HG02571 (cell line): ENCODE measurements around the gene PLEKHA8.

Source experiments
- ATAC-seq: cut with Tn5 transposase; IDR thresholded peaks from one replicate; pipeline ENCODE4 v1.9.1; 2021; ENCODE audit warnings: mild to moderate bottlenecking, moderate library complexity; ENCODE audit not compliant: unreplicated experiment

The PLEKHA8 gene

DNA sequence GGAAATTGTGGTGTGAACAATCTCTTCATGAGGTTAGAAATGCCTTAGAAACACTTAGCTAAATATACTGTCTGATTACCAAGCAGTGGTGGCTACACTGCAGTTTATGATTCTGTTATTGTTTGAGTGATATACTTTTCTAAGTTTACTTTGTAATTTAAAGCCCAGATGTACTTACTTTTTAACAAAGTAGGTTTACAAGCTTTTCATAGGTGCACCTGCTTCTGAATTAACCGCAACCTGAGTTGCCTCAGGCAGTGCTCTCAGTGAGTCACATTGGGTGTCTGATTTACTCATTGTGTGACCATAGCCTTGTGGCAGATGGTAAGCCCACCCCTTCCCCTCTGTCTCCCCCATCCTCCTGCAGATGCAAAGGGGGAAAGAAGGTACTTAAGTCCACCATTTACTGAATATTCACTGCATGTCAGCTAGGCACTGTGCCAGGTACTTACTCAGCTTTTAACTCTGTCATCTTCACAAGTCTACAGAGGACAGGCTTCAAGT is 115.6 kb downstream of the PLEKHA8 start:
- ATAC-seq, result no peak

DNA sequence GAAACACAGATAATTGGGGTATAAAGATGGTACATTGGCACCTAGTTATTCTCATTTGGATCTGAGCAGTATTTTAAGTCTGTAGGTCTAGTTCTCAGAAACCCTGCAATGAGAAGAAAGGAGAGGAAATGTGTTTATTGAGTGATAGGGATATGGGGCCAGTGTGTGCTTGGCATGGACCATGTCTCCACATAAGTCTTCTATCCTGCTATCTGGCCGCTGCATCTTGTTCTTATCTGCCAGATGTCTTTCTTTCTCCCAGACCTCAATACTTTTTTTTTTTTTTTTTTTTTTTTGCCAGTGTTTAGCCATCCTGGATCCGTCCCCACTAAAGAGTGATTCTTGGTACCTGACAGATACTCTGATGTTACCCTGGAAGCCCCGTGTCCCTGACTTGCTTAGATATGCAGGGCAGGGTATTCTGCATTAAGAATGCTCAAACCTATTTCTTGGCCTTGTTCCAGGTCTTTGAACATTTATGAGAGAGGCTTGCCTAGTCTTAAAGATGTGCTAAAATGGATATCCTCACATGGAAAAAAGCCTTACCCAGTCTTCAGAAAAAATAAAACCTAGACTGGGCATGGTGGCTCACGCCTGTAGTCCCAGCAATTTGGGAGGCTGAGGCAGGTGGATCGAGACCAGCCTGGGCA is 116.6 kb downstream of the PLEKHA8 start:
- no peak for ATAC-seq

- no peak for ATAC-seq
Measured at GRCh38 chr7:30145426-30145970, 117.3 kb downstream of the PLEKHA8 start.

DNA sequence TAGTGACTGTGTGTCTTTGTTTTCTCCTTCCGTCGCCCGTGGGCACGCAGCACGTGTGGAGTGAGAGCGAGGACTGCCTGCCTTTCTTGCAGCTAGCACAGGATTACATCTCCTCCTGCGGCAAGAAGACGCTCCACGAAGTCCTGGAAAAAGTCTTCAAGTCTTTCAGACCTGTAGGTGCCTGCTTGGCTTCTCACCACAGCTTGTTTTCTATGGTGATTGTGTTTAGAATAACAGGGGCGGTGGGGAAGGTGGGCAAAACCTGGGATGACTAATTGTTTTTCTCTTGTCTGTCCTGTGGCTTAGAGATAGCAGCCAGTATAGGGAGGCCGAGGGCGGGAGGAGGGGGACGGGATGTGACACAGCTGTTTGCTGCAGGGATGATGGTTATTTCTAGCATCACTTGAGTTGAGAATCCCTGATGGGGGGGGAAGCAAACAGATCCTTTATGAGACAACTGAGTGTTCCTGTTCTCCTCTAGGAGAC is 118.0 kb downstream of the PLEKHA8 start:
- ATAC-seq, result no peak

DNA sequence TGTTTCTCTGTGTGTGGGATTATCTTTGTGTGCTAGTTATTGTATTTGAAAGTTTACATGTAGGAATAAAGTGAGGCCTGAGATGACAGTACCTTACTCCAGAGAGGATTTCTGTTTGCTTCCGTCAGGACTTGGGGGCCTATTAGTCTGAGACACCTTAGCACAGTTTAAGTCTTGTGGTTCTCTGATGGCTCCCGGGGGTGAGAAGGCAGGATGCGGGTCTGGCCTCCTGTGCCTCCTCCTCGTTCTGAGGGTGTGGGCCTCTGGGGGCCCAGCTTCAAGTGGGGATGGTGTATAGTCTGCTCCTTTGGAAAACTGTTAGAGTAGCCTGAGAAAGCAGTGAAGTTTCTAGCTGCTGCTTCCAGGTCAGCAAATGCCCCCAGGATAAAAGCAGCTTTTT is 119.0 kb downstream of the PLEKHA8 start:
- no peak for ATAC-seq

- ATAC-seq, result no peak
Measured at GRCh38 chr7:30147785-30148184, 119.6 kb downstream of the PLEKHA8 start.

- no peak for ATAC-seq
Measured at GRCh38 chr7:30148426-30148825, 120.2 kb downstream of the PLEKHA8 start.

- ATAC-seq, result no peak
Measured at GRCh38 chr7:30148951-30149459, 120.8 kb downstream of the PLEKHA8 start.

DNA sequence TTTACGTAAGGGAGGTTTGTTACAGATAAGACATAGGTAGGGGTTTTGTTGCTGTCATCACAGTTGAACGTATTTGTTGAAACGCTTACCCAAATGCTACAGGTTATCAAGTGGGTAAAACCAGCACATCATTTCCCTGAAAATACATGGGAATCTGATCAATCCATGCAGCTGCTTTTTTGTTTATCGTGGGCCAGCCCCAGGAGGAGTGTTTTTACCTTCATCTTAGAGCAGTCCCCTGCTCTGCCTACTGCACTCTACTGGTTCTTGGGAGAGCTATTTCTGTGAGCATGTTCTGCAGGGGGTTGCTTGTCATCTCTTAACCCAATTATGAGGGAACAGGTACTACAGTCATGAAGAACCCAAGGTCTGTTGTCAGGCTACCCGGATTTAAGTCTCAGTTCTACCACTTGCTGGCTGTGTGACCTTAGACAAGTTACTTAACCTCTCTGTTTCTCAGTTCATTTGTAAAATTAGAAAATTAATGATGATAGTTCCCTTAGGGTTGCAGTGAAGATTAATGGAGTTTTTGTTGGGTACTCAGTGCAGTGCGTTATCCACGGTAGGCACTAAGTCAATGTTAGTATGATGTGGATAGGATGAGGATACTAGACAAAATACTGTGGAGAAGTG is 121.5 kb downstream of the PLEKHA8 start:
- no peak for ATAC-seq

DNA sequence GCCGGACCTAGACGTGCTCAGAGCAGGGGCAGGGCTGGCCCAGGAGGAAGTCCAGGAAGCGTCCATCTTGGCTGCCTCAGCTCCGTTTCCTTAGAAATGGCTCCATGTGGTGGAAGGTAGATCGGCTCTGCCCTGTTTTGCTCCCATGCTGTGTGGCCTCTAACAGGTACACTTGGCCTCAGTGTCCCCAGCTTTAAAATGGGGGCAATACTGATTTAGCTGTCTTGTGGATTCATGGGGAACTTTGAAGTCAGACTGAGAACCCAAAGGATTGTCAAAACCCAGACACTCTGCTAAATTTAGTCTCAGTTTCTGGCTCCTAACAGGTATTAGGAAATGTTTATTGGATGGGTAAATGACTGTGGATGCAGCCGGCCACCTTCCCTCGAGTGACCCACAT is 122.5 kb downstream of the PLEKHA8 start:
- ATAC-seq, result no peak

DNA sequence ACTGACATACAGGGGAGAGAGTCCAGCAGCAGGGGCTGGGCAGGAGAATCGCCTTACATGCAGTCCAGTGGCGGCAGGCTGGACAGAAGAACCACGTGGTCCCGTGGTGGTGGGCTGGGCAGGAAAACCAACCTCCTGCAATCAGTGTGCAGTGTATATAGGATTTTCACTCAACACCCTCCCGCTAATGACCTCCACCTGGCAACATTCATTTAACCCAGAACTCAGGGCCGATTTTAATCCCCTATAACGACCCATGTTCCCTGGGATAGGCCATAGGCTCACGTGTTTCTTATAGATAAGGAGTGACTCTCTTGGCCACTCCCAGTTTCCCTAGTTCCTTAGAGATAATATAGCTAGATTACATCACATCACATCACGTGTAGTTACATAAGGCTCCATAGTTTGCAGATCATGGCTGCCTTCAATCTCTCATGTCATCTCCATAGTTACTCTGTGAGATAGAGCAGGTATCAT is 125.9 kb downstream of the PLEKHA8 start:
- no peak for ATAC-seq

GRCh38 chr7:30155481-30155880 is 127.3 kb downstream of the PLEKHA8 start:
- ATAC-seq, result no peak

DNA sequence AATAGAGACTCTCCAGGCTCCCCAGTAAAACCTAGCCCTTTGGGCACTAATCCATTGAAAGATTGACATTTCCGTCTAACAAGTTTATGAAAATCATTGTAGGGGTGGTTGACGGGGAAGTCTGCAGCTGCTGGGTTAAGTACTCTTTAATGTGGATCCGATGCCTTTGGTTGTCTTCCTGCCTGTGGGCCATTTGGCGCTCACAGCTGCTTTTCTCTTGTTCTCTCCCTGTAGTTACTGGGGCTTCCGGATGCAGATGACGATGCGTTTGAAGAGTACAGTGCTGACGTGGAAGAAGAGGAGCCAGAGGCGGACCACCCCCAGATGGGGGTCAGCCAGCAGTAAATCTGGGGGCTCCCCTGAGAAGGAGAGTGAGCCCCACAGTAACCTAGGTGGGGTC is 129.0 kb downstream of the PLEKHA8 start:
- ATAC-seq, result no peak

GRCh38 chr7:30159163-30159562 is 131.0 kb downstream of the PLEKHA8 start:
- no peak for ATAC-seq

- ATAC-seq, result no peak
Measured at GRCh38 chr7:30159698-30160143, 131.5 kb downstream of the PLEKHA8 start.

GRCh38 chr7:30160329-30160728 is 132.1 kb downstream of the PLEKHA8 start:
- no peak for ATAC-seq

DNA sequence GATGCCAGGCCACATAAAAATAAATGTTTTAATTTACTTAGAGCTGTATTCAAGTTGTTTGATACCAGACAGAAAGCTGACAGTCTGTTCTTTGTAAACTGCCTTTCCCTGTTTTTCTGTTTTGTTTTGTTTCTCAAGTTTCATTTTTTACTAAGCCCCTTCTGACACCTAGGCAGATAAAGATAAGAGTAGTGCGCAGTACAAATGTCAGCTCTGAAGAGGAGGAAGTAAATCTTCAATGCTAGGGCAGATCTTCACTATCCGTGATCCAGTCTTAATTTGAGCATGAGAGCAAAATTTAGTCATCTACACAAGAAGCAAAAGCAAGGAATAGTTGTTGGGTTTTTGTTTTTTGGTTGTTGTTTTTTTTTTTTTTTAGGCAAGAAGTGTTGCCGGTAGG is 133.9 kb downstream of the PLEKHA8 start:
- no peak for ATAC-seq

- no peak for ATAC-seq
Measured at GRCh38 chr7:30162622-30163124, 134.5 kb downstream of the PLEKHA8 start.

- ATAC-seq, result no peak
Measured at GRCh38 chr7:30163231-30163894, 135.2 kb downstream of the PLEKHA8 start.

GRCh38 chr7:30164567-30164966 is 136.4 kb downstream of the PLEKHA8 start:
- ATAC-seq, result peak; percentile 45

- no peak for ATAC-seq
Measured at GRCh38 chr7:30165590-30165989, 137.4 kb downstream of the PLEKHA8 start.
